HCT116 (cell line): ENCODE measurements around the gene ARHGEF11. TPM values are rescaled to one million over a fixed set of nuclear protein-coding genes. Genes with fewer than 3 reads are reported as not detected.

Experiments used
- ATAC-seq: fragments of 200-7000 bp; cut with Tn5 transposase; 2 replicates; pipeline ENCODE4 v1.9.1; 2020; ENCODE audit warnings: mild to moderate bottlenecking, moderate library complexity
- BruUV-seq: library from RNA; stranded (reverse); fragments of 400-500 nt; replicated peaks from 2 replicates; lab custom pipeline; 2021; lab: Mats Ljungman, UMichigan
- CTCF ChIA-PET: fragments of 300-600 bp; sonication (Branson Sonifier 250); formaldehyde crosslinking; loops from one replicate; lab custom pipeline; 2021; ENCODE audit warnings: antibody characterized with exemption; lab: Charles Lee
- POLR2A ChIA-PET: fragments of 300-600, 350-600 bp; sonication (Branson Sonifier 250); formaldehyde crosslinking; loops from one replicate; lab custom pipeline; 2021; ENCODE audit warnings: antibody characterized with exemption; lab: Charles Lee
- RAD21 ChIA-PET, 2 experiments: fragments of 300-600 bp; sonication (Branson Sonifier 250); formaldehyde crosslinking; loops; one replicate each; lab custom pipeline; 2023; ENCODE audit warnings: low total read pairs in 2 of 2; ENCODE audit not compliant: uncharacterized antibody in 2 of 2, unreplicated experiment in 2 of 2, low non-redundant PET in 1 of 2; lab: Charles Lee
- DNase-seq: peaks from one replicate; pipeline ENCODE4 v3.0.0-alpha.2; 2010; ENCODE audit warnings: low read depth, low spot score
- H2AFZ ChIP-seq: fragments of 200-600 bp; shearing (Covaris generic), sonication (generic); 2 replicates; pipeline ENCODE4 v1.6.1; 2017; ENCODE audit warnings: low read depth, mixed run types, mixed read lengths, antibody characterized with exemption, low read length; ENCODE audit not compliant: poor library complexity, severe bottlenecking
- H3K27ac ChIP-seq: 2 replicates; pipeline ENCODE4 v1.5.1; 2012; ENCODE audit warnings: low read depth, low read length
- H3K27me3 ChIP-seq: fragments of 200-600 bp; sonication (generic); 2 replicates; pipeline ENCODE4 v1.6.1; 2016; ENCODE audit warnings: mixed run types, low read length, mixed read lengths; ENCODE audit not compliant: insufficient read depth
- H3K36me3 ChIP-seq, 2 experiments: fragments of 200-500 bp in 1 of 2; fragments of 200-600 bp in 1 of 2; sonication (Bioruptor generic) in 1 of 2; sonication (generic) in 1 of 2; 2 replicates each; pipeline versions ENCODE4 v1.5.1 to v1.6.1; 2014 to 2016; ENCODE audit warnings: low read length in 2 of 2, inconsistent platforms in 1 of 2, mixed read lengths in 1 of 2, mixed run types in 1 of 2; ENCODE audit not compliant: insufficient read depth in 2 of 2, control insufficient read depth in 1 of 2
- H3K4me1 ChIP-seq, 2 experiments: fragments of 200-600 bp in 1 of 2; sonication (generic) in 1 of 2; 2 replicates each; pipeline versions ENCODE4 v1.5.1 to v1.6.1; 2012 to 2017; ENCODE audit warnings: low read length in 2 of 2, inconsistent platforms in 1 of 2, mild to moderate bottlenecking in 1 of 2, mixed read lengths in 1 of 2, mixed run types in 1 of 2, moderate library complexity in 1 of 2; ENCODE audit not compliant: insufficient read depth in 2 of 2, control insufficient read depth in 1 of 2
- H3K4me2 ChIP-seq: fragments of 200-600 bp; sonication (generic); 2 replicates; pipeline ENCODE4 v1.6.1; 2017; ENCODE audit warnings: mixed run types, low read length, mixed read lengths
- H3K4me3 ChIP-seq, 2 experiments: fragments of 200-600 bp in 1 of 2; sonication (generic) in 1 of 2; replicated peaks in 1 of 2; 2 replicates each; pipeline ENCODE4 v1.5.1; 2011 to 2016; ENCODE audit warnings: low read length in 2 of 2, control low read depth in 1 of 2, low read depth in 1 of 2, mild to moderate bottlenecking in 1 of 2, mixed read lengths in 1 of 2, mixed run types in 1 of 2
- H3K79me2 ChIP-seq: fragments of 200-600 bp; sonication (generic); 2 replicates; pipeline ENCODE4 v1.6.1; 2017; ENCODE audit warnings: mild to moderate bottlenecking, mixed run types, low read length, moderate library complexity, mixed read lengths; ENCODE audit not compliant: insufficient read depth
- H3K9ac ChIP-seq: fragments of 200-600 bp; sonication (generic); 2 replicates; pipeline ENCODE4 v1.6.1; 2016; ENCODE audit warnings: low read length, mixed read lengths
- H3K9me2 ChIP-seq: fragments of 200-600 bp; sonication (generic), shearing (Covaris generic); 2 replicates; pipeline ENCODE4 v1.6.1; 2017; ENCODE audit warnings: mixed run types, mild to moderate bottlenecking, moderate library complexity; ENCODE audit not compliant: insufficient read depth
- H3K9me3 ChIP-seq, 2 experiments: fragments of 200-500 bp in 1 of 2; fragments of 200-600 bp in 1 of 2; sonication (Bioruptor generic) in 1 of 2; sonication (generic) in 1 of 2; 2 replicates each; pipeline ENCODE4 v1.6.1; 2014 to 2017; ENCODE audit warnings: low read length in 2 of 2, mixed read lengths in 2 of 2, inconsistent platforms in 1 of 2, low read depth in 1 of 2, mild to moderate bottlenecking in 1 of 2, mixed run types in 1 of 2, moderate library complexity in 1 of 2; ENCODE audit not compliant: control insufficient read depth in 1 of 2, insufficient read depth in 1 of 2
- H4K20me1 ChIP-seq: fragments of 200-600 bp; sonication (generic), shearing (Covaris generic); 2 replicates; pipeline ENCODE4 v1.6.1; 2017; ENCODE audit warnings: mixed run types, mild to moderate bottlenecking, moderate library complexity; ENCODE audit not compliant: insufficient read depth
- CBX3 ChIP-seq: IDR thresholded peaks from 2 replicates; pipeline ENCODE4 v1.6.1; 2012; ENCODE audit warnings: low read depth
- CTCF ChIP-seq, 3 experiments: fragments of 200-600 bp in 1 of 3; sonication (generic) in 1 of 3; IDR thresholded peaks in 2 of 3; conservative IDR thresholded peaks in 1 of 3; 2 replicates each; pipeline ENCODE4 v1.5.1; 2012 to 2017; ENCODE audit warnings: low read depth in 2 of 3, low read length in 2 of 3, antibody characterized with exemption in 1 of 3, borderline replicate concordance in 1 of 3, control low read depth in 1 of 3, mild to moderate bottlenecking in 1 of 3, mixed read lengths in 1 of 3, mixed run types in 1 of 3, moderate library complexity in 1 of 3; ENCODE audit not compliant: insufficient read depth in 1 of 3
- POLR2A ChIP-seq: IDR thresholded peaks from 2 replicates; pipeline ENCODE4 v1.7.0; 2011; ENCODE audit warnings: borderline replicate concordance; ENCODE audit not compliant: insufficient read depth, insufficient read length; ENCODE audit errors: extremely low read depth
- REST ChIP-seq: IDR thresholded peaks from 2 replicates; pipeline ENCODE4 v1.6.1; 2012; ENCODE audit warnings: low read depth
- SIN3A ChIP-seq: IDR thresholded peaks from 2 replicates; pipeline ENCODE4 v1.6.1; 2012; ENCODE audit warnings: low read depth
- TCF7L2 ChIP-seq: IDR thresholded peaks from 2 replicates; pipeline ENCODE4 v1.7.0; 2011; ENCODE audit warnings: borderline replicate concordance, inconsistent platforms; ENCODE audit not compliant: insufficient read depth, insufficient read length; ENCODE audit errors: extremely low read depth
- intact Hi-C: fragments of 100-400 bp; cut with micrococcal nuclease; formaldehyde crosslinking; loops from 2 replicates; pipeline ENCODE4 v1.10.0; 2022
- total RNA-seq: library from RNA; stranded (reverse); gene quantifications from one replicate; pipeline ENCODE4 v1.2.1, GENCODE V29; 2021; ENCODE audit not compliant: unreplicated experiment

The ARHGEF11 gene
- total RNA-seq, 1 experiment from 2014 or later: 28.9 TPM

GRCh38 chr1:156944848-156945247, 100.7 kb downstream of the ARHGEF11 start:
- Histone ChIP-seq H3K4me1 (peaks cover 0 to 7% of the 10 kb centered on the region in 2 experiments; a peak in 1 of 4 replicates), H3K27me3 (no peaks in the 10 kb centered on the region), H3K9me3 (no peaks in the 10 kb centered on the region), H3K27ac (no peak overlapping the region), H3K4me2 (no peak overlapping the region), H3K79me2 (no peaks in the 10 kb centered on the region), H3K4me3 (no peak overlapping the region), H3K9ac (no peak overlapping the region), H3K36me3 (peaks cover 19 to 27% of the 10 kb centered on the region in 2 experiments; a peak in 3 of 4 replicates), H4K20me1 (no peaks in the 10 kb centered on the region), H2AFZ (no peak overlapping the region), H3K9me2 (no peaks in the 10 kb centered on the region)
- intact Hi-C loops: no loop called here
- RAD21 ChIA-PET: no interaction called here
- DNase-seq: no peak
- POLR2A ChIA-PET: no interaction called here
- ATAC-seq: no peak
- CTCF ChIA-PET: no interaction called here
- BruUV-seq: no TSS peak
- TF ChIP-seq POLR2A (no peak), CTCF (IDR thresholded peaks at IDR 0.05 in 2 of 3, conservative IDR thresholded peaks at IDR 0.05 in 1 of 3; ENCODE audit: borderline replicate concordance in 1 of 3, insufficient read depth in 1 of 3, low read depth in 2 of 3, low read length in 2 of 3) (no peak), SIN3A (no peak), TCF7L2 (no peak), REST (no peak), CBX3 (no peak)
